ENCODE data around the gene GREB1L.

- TF ChIP-seq EZH2 (IDR thresholded peaks at IDR 0.05; ENCODE audit: insufficient read depth, poor library complexity, severe bottlenecking) (no peak), EZH2phosphoT487 (IDR thresholded peaks at IDR 0.05; ENCODE audit: insufficient read depth, low read depth) (no peak)
Observed at GRCh38 chr18:21321711-21322110, 79.7 kb downstream of the GREB1L start.

Data from GM23248 (cell line).